Measurements from ENCODE around the gene SEC11A.

The SEC11A gene

DNA sequence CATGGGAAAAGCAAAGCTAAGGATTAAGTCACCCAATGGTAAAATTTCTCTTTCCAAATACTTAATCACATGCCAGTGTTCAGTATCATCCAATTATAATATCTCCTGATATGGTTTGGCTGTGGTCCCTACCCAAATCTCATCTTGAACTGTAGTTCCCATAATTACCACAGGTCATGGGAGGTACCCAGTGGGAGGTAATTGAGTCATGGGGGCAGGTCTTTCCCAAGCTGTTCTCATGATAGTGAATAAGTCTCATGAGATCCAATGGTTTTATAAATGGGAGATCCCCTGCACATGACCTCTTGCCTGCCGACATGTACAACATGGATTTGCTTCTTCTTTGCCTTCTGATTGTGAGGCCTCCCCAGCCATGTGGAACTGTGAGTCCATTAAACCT lies 31.8 kb downstream of the SEC11A start:
- no peak for DNase-seq (ENCODE audit: low read depth, low spot score)

DNA sequence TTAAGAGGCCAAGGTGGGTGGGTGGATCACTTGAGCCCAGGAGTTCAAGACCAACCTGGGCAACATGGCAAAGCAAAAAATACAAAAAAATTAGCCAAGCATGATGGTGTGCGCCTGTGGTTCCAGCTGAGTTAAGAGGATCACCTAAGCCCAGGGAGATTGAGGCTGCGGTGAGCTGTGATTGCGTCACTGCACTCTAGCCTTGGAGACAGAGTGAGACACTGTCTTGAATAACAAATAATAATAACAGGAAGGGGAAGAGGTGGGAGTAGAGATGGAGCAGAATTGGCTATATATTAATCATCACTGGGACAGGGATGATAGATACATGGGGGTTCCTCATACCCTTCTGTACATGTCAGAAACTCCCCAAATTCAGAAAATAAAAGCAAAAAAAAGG lies 34.1 kb downstream of the SEC11A start:
- DNase-seq (ENCODE audit: low read depth, low spot score): no peak

DNA sequence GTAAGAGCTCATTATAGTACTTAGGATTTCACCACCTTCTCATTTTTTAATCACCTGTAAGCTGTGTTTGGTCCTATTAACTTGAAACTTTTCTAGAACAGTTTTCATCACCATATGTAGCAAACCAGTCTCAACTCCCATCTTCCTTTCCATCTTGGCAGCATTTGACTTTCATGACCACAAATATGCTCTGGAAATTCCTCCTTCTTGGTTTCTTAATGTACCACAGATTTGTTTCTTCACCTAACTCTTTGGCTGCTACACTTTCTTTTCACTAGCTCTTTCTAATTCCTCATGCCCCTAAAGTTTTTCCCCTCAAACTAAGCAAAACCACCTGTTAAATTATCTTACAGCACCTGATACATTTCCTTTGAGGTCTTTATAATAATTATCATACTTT lies 44.7 kb downstream of the SEC11A start:
- no peak for DNase-seq (ENCODE audit: low read depth, low spot score)

DNA sequence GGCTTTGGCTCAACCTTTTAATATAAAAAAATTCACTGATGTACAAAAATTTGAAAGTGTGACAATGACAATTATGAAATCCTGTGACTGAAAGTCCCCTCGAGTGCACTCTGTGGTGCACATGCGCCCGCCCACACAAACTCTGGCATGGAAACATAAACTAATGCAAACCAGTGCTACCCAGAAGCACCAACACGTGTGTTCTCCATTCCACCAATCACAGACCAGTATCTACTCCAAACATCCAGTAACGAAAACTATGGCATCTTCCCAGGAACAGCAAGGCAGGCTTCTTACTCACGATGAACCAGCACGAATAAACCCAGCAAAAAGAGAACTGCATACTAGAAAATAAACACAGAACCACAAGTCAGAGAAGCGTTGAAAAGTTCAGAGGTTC lies 46.2 kb downstream of the SEC11A start:
- DNase-seq (ENCODE audit: low read depth, low spot score): no peak

DNA sequence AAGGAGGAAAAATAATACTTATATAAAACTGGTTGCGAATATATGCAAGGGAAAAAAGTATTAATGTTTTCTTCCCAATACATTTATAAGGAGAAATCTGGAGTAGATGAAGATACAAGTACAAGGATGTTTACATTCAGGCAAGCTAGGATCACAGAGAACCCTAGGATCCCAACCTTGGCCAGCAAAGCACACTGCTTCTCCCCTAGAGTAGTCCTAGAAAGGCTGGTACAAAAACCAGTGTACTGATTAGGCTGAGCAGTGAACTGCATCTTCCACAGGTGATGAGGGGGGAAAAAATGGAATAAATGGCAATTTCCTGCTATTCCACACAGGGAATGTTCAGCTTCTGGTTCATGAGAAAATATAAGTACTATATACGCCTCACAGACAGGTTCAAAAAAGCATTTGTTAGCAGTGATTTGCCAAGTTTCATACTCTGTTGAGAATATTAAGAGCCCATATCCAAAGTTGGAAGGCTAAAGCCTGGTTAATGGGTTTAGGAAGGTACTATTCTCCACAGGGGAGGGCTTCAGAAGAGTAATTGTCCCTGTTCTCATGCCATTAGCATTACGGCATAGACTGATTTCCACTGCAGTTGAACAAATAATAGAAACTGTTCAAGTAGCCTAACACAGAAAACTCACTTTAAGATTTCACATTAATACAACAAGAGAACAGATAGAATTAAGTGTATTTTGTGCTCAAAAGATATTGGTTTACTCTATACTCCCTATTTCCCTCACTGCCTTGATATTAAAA lies 47.5 kb downstream of the SEC11A start:
- DNase-seq (ENCODE audit: low read depth, low spot score): no peak

DNA sequence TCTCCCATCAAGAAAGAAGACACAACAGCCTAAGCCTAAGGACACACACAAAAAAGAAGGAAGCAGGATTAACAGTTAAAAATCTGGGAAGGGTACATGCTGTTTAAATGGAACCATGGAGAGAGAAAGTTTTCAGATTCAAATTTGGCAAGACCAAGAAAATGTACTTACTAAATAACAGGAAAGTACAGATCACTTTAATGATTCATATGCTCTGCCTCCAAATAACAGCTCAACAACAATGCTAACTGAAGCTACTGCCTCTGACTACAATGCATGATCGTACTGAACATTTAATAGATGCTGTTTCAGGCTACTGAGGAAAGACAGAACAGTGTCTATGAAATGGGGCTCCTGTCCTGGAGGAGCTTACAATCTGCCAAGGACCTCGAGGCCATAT lies 49.6 kb downstream of the SEC11A start:
- no peak for DNase-seq (ENCODE audit: low read depth, low spot score)

- DNase-seq (ENCODE audit: low read depth, low spot score): no peak
Observed at GRCh38 chr15:84661001-84661400, 54.9 kb downstream of the SEC11A start.

DNA sequence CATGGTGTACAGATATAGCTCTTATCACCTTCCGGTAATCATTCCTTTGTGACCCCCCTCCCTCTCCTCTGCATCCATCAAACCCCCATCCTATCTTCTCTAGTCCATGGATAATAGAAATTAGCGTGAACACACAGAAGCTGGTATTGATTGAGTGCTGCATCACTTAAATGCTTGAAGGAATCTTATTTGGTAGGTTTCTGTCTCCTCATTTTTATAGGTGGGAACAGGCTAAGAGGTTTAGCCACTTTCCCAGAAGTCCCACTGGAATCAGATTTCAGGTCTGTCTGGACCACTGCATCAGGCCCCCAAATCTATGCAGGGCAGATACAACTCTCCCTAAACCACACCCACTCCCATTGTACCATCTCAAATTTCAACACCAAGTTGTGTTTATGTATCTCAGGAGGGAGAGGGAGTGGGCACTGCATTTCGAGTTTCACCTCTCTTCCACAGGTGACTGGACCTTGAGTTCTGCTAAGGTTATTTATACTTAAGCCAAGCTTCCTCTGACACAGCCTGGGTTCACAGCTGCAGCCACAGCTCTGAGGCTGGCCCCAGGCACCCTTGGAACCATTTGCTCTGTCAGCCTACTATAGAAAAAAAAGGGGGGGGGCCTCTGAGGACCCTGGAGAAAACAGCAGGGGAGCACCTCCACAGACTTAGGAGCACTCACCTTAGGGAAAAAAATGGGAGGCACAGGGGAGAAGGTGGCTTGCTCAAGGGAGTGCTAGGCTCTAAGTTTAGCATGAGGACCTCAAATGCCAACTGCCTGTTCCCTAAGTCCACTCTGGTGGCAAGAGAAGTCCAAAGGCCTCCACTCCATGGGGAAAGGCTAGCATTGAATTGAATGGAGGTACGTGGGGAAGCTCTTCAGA lies 55.8 kb downstream of the SEC11A start:
- no peak for DNase-seq (ENCODE audit: low read depth, low spot score)

GRCh38 chr15:84658788-84659411 lies 57.0 kb downstream of the SEC11A start:
- no peak for DNase-seq (ENCODE audit: low read depth, low spot score)

- peak; percentile 63 for DNase-seq (ENCODE audit: low read depth, low spot score)
Observed at GRCh38 chr15:84658080-84658787, 57.7 kb downstream of the SEC11A start, which contains the start of gene NMB. TSS of gene NMB (minus strand) at chr15:84658199. CDS start at chr15:84658152, 47 bp downstream.

- DNase-seq (ENCODE audit: low read depth, low spot score): no peak
Observed at GRCh38 chr15:84657748-84658079, 58.2 kb downstream of the SEC11A start.

DNA sequence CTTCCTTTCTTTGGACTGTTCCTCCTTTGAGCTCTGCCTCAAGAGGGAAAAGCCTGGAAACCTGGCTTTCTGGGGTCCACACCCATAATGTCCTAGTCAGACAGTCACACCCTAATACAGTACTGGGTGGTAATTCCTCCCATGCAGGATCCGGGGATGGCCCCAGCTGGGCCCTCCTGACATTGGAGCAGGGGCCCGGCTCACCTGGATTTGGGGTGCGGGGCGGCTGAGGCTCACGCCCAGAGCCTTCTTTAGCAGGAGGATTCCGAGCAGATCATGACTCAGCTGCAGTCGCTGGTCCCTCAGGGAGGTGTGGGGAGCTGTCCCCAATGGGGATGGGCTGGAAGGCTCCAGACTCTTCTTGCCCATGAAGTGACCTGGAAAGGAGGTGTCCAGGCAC lies 59.0 kb downstream of the SEC11A start:
- DNase-seq (ENCODE audit: low read depth, low spot score): no peak

DNA sequence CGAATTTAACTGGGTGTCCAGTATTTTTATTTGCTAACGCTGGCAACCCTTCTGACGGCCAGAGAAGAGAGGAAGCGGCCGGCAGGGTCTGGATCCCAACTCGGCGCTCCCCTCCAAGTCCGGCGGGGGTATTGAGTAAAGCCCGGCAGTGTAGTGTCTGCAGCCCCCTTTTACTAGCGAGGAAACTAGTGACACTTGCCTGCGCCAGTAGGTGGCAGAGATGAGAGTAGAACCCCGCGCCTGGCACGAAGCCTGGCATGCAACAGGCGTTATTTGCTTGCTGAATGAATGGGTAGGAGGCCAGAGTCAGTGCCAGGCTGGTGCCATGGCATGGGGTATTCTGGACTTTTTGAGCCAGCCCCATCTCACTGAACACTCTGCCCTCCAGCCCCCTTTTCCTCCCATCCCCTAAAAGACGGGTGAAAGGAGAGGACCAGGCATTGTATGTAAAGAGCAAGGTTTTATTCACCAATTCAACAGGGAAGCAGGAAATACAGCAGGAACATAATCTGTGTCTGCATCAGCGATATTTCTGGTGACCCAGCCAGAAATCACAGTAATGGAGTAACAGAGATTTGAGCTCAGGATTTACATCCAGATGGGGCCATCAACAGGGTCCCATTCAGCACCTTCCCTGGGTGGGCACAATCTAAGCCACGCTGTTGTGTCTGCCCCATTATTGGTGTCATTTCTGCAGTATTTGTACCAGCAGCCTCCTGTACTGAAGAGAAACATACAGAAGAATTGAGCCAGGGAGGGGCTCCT lies 61.1 kb downstream of the SEC11A start:
- peak; percentile 59 for DNase-seq (ENCODE audit: low read depth, low spot score)

GRCh38 chr15:84653910-84654688 lies 61.8 kb downstream of the SEC11A start, which contains the start of gene WDR73:
TSS of gene WDR73 (minus strand) at chr15:84654283. CDS start at chr15:84654274, 9 bp downstream.
- peak; percentile 92 for DNase-seq (ENCODE audit: low read depth, low spot score)

- DNase-seq (ENCODE audit: low read depth, low spot score): no peak
Observed at GRCh38 chr15:84653584-84653909, 62.4 kb downstream of the SEC11A start.

GRCh38 chr15:84649706-84650105 lies 66.2 kb downstream of the SEC11A start:
- DNase-seq (ENCODE audit: low read depth, low spot score): no peak

DNA sequence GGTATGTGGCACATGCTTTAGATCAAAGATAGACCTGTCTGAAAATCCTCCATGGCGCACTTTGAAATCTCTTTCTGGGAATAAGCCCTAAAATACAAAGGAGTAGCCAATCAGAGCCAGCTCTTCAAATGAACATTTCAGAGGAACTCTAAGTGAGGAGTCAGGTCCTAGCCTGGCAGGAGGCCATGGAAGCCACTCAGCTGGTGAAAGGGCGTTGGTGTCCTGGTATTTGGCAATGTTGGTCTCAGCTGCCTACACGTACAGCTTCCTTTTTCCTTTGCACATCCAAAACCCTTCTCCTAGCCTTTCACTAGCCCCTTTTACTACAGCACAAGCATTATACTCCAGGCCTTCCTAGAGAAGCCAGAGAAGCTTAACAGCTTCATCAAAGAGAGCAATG lies 67.4 kb downstream of the SEC11A start:
- DNase-seq (ENCODE audit: low read depth, low spot score): no peak

- no peak for DNase-seq (ENCODE audit: low read depth, low spot score)
Observed at GRCh38 chr15:84647726-84648125, 68.2 kb downstream of the SEC11A start.

DNA sequence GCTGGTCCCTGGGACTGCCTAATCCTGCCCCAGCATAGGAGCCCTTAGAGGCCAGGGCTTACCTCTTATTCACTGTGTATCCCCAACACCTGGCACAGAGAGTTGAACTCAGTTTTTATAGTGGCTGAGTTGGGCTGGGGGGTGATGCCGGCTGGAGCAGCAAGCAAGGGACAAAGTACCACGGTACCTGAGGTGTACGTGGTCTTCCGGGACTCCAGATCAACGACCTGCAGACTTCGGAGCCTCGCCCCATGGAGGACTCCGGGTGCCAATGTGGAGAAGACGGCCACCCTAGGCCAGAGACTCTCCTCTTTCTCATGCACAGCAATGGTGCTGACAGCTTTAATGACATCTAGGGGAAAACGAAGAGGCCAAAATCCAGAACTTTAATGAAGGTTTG lies 69.9 kb downstream of the SEC11A start:
- no peak for DNase-seq (ENCODE audit: low read depth, low spot score)

DNA sequence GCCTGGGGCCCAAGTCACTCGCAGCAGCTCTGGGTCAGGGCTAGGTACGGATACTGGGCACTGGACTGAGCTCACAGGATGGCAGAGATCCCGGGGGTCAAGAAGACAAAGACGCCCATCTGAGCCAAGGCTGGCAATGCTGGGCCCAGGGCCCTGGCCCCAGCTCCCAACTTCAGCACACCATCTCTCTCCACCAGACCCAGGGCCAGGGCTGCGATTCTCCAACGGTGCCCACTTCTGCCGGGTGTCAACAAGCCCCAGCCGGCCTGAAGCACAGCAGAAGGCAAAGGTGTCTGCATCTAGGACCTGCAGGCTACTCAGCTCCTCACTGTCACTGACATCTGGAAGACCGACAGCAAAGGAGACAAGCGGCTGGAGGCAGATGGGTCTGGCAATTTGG lies 70.4 kb downstream of the SEC11A start:
- no peak for DNase-seq (ENCODE audit: low read depth, low spot score)
